ENCODE data around the gene SUGCT.

DNA sequence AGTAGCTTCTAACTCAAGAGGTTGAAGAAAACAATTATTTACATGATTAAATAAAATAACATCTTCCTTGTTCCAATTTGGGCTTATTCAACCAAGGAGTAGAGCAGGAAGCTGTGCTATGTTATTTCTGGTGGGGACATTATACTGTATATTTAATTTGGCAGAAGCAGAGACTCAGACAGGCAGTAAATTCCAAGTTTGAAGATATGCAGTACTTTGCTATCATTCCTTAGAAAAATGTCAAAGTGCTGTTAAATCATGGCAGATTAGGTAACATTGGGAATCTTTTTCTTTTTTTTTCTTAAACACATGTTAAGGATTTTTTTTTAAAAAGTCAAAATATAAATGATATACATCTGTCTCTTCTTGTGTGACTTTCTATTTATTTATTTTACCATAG is 190.1 kb downstream of the SUGCT start:
- TF ChIP-seq, protein P1, sequence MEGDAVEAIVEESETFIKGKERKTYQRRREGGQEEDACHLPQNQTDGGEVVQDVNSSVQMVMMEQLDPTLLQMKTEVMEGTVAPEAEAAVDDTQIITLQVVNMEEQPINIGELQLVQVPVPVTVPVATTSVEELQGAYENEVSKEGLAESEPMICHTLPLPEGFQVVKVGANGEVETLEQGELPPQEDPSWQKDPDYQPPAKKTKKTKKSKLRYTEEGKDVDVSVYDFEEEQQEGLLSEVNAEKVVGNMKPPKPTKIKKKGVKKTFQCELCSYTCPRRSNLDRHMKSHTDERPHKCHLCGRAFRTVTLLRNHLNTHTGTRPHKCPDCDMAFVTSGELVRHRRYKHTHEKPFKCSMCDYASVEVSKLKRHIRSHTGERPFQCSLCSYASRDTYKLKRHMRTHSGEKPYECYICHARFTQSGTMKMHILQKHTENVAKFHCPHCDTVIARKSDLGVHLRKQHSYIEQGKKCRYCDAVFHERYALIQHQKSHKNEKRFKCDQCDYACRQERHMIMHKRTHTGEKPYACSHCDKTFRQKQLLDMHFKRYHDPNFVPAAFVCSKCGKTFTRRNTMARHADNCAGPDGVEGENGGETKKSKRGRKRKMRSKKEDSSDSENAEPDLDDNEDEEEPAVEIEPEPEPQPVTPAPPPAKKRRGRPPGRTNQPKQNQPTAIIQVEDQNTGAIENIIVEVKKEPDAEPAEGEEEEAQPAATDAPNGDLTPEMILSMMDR (IDR thresholded peaks at IDR 0.05; ENCODE audit: borderline replicate concordance, extremely low read depth, low read length, poor library complexity, severe bottlenecking), result no peak
- no peak for TF ChIP-seq EZH2 (IDR thresholded peaks at IDR 0.05; ENCODE audit: borderline replicate concordance, low read depth, low read length, severe bottlenecking)

Data from DND-41 (cell line).